OCI-LY7 (cell line): ENCODE measurements around the gene AQP12B. TPM values are rescaled to one million over a fixed set of nuclear protein-coding genes. Genes with fewer than 3 reads are reported as not detected.

Experiments used
- BruUV-seq: library from RNA; stranded (reverse); fragments of 400-500 nt; replicated peaks from 2 replicates; lab custom pipeline; 2021; lab: Mats Ljungman, UMichigan
- CTCF ChIA-PET: fragments of 300-600 bp; sonication (Branson Sonifier 250); formaldehyde crosslinking; loops from one replicate; lab custom pipeline; 2022; ENCODE audit warnings: antibody characterized with exemption; ENCODE audit not compliant: unreplicated experiment; lab: Charles Lee
- POLR2A ChIA-PET: fragments of 300-600 bp; sonication (Branson Sonifier 250); formaldehyde crosslinking; loops from one replicate; lab custom pipeline; 2022; ENCODE audit warnings: antibody characterized with exemption; lab: Charles Lee
- DNase-seq: peaks from one replicate; pipeline ENCODE4 v3.0.0-alpha.2; 2015; ENCODE audit warnings: low spot score
- H2AFZ ChIP-seq: fragments of 200-600 bp; sonication (generic), shearing (Covaris generic); 2 replicates; pipeline ENCODE4 v1.6.1; 2014; ENCODE audit warnings: mild to moderate bottlenecking, antibody characterized with exemption, low read length, moderate library complexity
- H3K27ac ChIP-seq: fragments of 200-600 bp; sonication (generic); 2 replicates; pipeline ENCODE4 v1.5.1; 2014; ENCODE audit warnings: mixed run types, low read depth, mild to moderate bottlenecking, moderate library complexity, low read length, inconsistent platforms; ENCODE audit not compliant: poor library complexity, severe bottlenecking
- H3K36me3 ChIP-seq: fragments of 200-600 bp; sonication (generic); 2 replicates; pipeline ENCODE4 v1.6.1; 2014; ENCODE audit warnings: mild to moderate bottlenecking, antibody characterized with exemption, low read length, moderate library complexity, mixed read lengths; ENCODE audit not compliant: insufficient read depth
- H3K4me1 ChIP-seq: fragments of 200-600 bp; sonication (generic); 2 replicates; pipeline ENCODE4 v1.5.1; 2014; ENCODE audit warnings: mild to moderate bottlenecking, low read length; ENCODE audit not compliant: insufficient read depth, poor library complexity, severe bottlenecking
- H3K4me2 ChIP-seq: fragments of 200-600 bp; sonication (generic); 2 replicates; pipeline ENCODE4 v1.6.1; 2014; ENCODE audit warnings: mild to moderate bottlenecking, low read length
- H3K4me3 ChIP-seq: fragments of 200-600 bp; sonication (generic); 2 replicates; pipeline ENCODE4 v1.5.1; 2014; ENCODE audit warnings: mild to moderate bottlenecking, low read depth, low read length; ENCODE audit not compliant: poor library complexity, severe bottlenecking
- H3K79me2 ChIP-seq: fragments of 200-600 bp; sonication (generic); 2 replicates; pipeline ENCODE4 v1.6.1; 2016; ENCODE audit warnings: low read depth, mild to moderate bottlenecking, low read length, moderate library complexity, mixed read lengths; ENCODE audit not compliant: insufficient read depth
- H3K9me2 ChIP-seq: fragments of 200-600 bp; sonication (generic); 2 replicates; pipeline ENCODE4 v1.6.1; 2016; ENCODE audit warnings: mild to moderate bottlenecking, low read length, mixed read lengths; ENCODE audit not compliant: insufficient read depth
- H3K9me3 ChIP-seq: fragments of 200-600 bp; sonication (generic); 2 replicates; pipeline ENCODE4 v1.6.1; 2014; ENCODE audit warnings: mild to moderate bottlenecking, mixed run types, low read length, mixed read lengths
- H4K20me1 ChIP-seq: fragments of 200-600 bp; sonication (generic); 2 replicates; pipeline ENCODE4 v1.6.1; 2014; ENCODE audit warnings: mild to moderate bottlenecking, antibody characterized with exemption, low read length, moderate library complexity, mixed read lengths; ENCODE audit not compliant: insufficient read depth
- CTCF ChIP-seq: fragments of 200-600 bp; sonication (generic); conservative IDR thresholded peaks from 2 replicates; pipeline ENCODE4 v1.5.1; 2014; ENCODE audit warnings: mild to moderate bottlenecking, antibody characterized with exemption, low read length, moderate library complexity, mixed read lengths
- EZH2phosphoT487 ChIP-seq: fragments of 200-600 bp; sonication (generic); IDR thresholded peaks from 2 replicates; pipeline ENCODE4 v1.6.1; 2018; ENCODE audit warnings: low read depth, borderline replicate concordance, mild to moderate bottlenecking, mixed run types, antibody characterized with exemption, low read length, moderate library complexity, mixed read lengths
- intact Hi-C: fragments of 100-400 bp; cut with micrococcal nuclease; formaldehyde crosslinking; loops from one replicate; pipeline ENCODE4 v1.10.0; 2022; ENCODE audit not compliant: unreplicated experiment
- total RNA-seq, 2 experiments: library from RNA; depleted of rRNA in 1 of 2; stranded (reverse); fragments of >200 nt in 1 of 2; shearing (Covaris generic) in 1 of 2; gene quantifications; 2 replicates each; pipeline ENCODE4 v1.2.3, GENCODE V29; 2014 to 2022

AQP12B gene
- total RNA-seq, 2 experiments from 2014 or later, result not detected

- no peaks in the 10 kb centered on the region for H3K36me3 ChIP-seq
- ChIA-PET CTCF (no interaction called here), POLR2A (no interaction called here)
- no peaks in the 10 kb centered on the region for H3K79me2 ChIP-seq
- H3K4me2 ChIP-seq, result no peak overlapping the region
- no peak for DNase-seq
- intact Hi-C loops, result no loop called here
- TF ChIP-seq EZH2phosphoT487, result no peak
- no peaks in the 10 kb centered on the region for H3K4me1 ChIP-seq
- no peak overlapping the region for H2AFZ ChIP-seq
- H3K9me3 ChIP-seq, result no peaks in the 10 kb centered on the region
- BruUV-seq, result no TSS peak
- no peak overlapping the region for H3K4me3 ChIP-seq
- H3K9me2 ChIP-seq, result no peaks in the 10 kb centered on the region
- H4K20me1 ChIP-seq, result no peaks in the 10 kb centered on the region
- H3K27ac ChIP-seq, result no peak overlapping the region
Observed at GRCh38 chr2:240717681-240718581, 35.2 kb upstream of the AQP12B start.

- no peak for DNase-seq
- Histone ChIP-seq H2AFZ (no peak overlapping the region), H3K9me2 (no peaks in the 10 kb centered on the region), H3K4me2 (no peak overlapping the region), H4K20me1 (no peaks in the 10 kb centered on the region), H3K4me3 (no peak overlapping the region), H3K27ac (no peak overlapping the region), H3K9me3 (no peaks in the 10 kb centered on the region), H3K4me1 (no peaks in the 10 kb centered on the region), H3K36me3 (no peaks in the 10 kb centered on the region), H3K79me2 (no peaks in the 10 kb centered on the region)
- TF ChIP-seq EZH2phosphoT487 (no peak), CTCF (no peak)
- ChIA-PET POLR2A (no interaction called here), CTCF (no interaction called here)
- BruUV-seq, result no TSS peak
- intact Hi-C loops, result no loop called here
Observed at GRCh38 chr2:240717181-240717641, 34.5 kb upstream of the AQP12B start.

- ChIA-PET CTCF (no interaction called here), POLR2A (no interaction called here)
- H3K9me2 ChIP-seq, result no peaks in the 10 kb centered on the region
- H3K9me3 ChIP-seq, result no peaks in the 10 kb centered on the region
- DNase-seq, result no peak
- no peak overlapping the region for H3K4me2 ChIP-seq
- H3K4me1 ChIP-seq, result no peaks in the 10 kb centered on the region
- H3K4me3 ChIP-seq, result no peak overlapping the region
- H3K27ac ChIP-seq, result no peak overlapping the region
- no peaks in the 10 kb centered on the region for H3K36me3 ChIP-seq
- BruUV-seq, result no TSS peak
- no peak overlapping the region for H2AFZ ChIP-seq
- intact Hi-C loops, result no loop called here
- H3K79me2 ChIP-seq, result no peaks in the 10 kb centered on the region
- no peaks in the 10 kb centered on the region for H4K20me1 ChIP-seq
- TF ChIP-seq CTCF, result no peak
- no peak for TF ChIP-seq EZH2phosphoT487
Observed at GRCh38 chr2:240716130-240716798, 33.6 kb upstream of the AQP12B start.
